ENCODE results near the gene DQX1.

The DQX1 gene

DNA sequence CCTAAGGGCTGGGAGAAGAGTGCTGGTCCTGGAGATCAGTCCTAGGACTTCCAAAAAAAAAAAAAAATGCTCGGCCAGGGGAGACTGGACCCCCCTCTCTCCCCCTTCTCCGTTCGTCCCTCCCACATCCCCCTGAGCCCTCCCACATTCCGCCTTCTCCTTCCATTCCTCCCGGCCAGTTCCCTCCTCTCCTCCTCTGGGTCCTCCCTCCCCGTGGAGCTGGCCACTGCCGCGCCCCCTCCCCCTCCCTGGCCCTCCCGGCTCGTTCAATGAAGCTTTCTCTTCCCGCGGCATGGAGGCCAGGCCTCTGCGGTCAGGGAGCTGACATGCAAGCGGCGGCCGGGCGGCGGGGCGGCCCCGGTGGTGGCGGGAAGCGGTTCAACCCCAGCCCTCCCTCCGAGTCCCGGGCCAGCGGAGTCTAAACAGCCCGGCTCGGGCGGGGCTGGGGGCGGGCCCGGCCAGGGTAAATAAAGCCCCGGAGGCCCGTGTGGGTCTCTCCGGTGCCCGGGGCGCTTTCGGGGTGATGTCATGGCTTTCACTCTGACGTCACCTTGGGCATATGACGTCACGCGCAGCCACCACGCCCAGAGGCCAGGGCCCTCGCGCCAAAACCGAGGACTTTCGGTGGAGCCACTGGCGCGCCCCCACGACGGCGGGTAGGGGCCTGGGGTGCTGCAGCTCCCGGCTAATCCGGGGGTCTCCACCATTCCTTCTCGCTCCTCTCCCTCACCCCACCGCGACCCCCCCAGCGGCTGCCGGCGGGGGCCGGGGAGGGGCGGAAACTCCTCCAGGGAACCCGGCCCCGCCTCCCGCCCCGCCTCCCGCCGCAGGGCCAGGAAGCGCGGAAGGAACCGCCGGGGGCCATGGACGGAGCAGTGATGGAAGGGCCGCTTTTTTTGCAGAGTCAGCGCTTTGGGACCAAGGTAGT lies 28.1 kb upstream of the DQX1 start, which contains the start of the genes DOK1 and LOXL3:
Gene DOK1 (plus strand): TSS at position 829 of the 928 bp plus-strand sequence. CDS start 35 bp downstream, at position 864.
Gene LOXL3 (minus strand): TSS at position 51 of the 928 bp plus-strand sequence. CDS start 1,308 bp downstream, outside the sequence.
- Histone ChIP-seq H3K27ac (ENCODE audit: low read length) (peak within 1 kb of the TSS; percentile 18), H3K4me1 (ENCODE audit: control insufficient read depth, insufficient read depth, low read length) (peaks cover 31% of the 10 kb centered on the region), H3K9me3 (ENCODE audit: control insufficient read depth in 2 of 2, low read length in 2 of 2) (no peaks in the 10 kb centered on the region), H3K4me3 (ENCODE audit: low read length in 2 of 2) (peak within 1 kb of the TSS; percentile 25 to 85), H3K36me3 (ENCODE audit: control insufficient read depth in 2 of 2, insufficient read depth in 2 of 2, low read length in 2 of 2) (no peaks in the 10 kb centered on the region), H3K9ac (ENCODE audit: low read length in 2 of 2) (peak within 1 kb of the TSS; percentile 16 to 58), H3K27me3 (ENCODE audit: control insufficient read depth in 1 of 2, insufficient read depth in 2 of 2, low read length in 2 of 2) (peaks cover 0 to 14% of the 10 kb centered on the region in 2 donors)

DNA sequence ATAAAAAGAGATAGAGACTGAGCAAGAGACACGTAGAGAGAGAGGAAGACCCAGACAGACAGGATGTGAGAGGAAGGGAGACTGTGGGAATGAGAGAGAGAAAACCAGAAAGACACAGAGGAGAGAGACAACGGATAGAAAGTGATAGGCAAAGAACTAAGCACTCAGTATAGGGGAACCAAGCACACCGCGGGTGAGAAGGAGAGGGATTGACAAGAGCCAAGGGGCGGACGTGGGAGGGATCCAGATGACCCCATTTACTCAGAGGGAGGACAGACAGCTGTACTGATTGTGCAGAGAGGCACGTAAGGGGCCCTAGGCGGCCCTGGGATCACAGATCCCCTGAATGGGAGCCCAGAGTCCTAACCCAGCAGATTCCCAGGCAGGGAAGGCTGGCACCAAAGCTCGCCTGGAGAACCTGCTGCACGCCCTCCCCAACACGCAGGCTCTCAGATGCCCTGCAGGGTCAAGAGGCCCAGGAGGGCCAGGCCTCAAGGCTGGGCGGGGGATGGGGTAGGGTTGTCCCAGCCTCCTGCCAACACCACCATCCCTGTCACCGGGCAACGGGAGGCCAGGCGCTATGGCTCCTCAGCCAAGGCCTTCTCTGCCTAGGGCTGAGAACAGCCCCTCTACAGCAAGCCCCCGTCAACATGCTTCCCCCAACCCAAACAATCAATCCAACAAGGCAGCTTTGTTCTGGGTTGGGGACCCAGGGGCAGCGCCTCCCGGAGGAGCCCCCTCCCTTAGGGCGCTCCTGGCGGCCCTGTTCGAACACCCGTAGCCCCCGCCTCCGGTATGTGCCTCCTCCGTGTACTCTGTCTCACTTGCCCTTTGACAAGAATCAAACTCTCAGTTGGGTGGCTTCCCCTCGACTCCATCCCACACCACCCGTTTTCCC lies 27.1 kb upstream of the DQX1 start:
- Histone ChIP-seq H3K9me3 (ENCODE audit: control insufficient read depth in 2 of 2, low read length in 2 of 2) (no peaks in the 10 kb centered on the region), H3K36me3 (ENCODE audit: control insufficient read depth in 2 of 2, insufficient read depth in 2 of 2, low read length in 2 of 2) (no peaks in the 10 kb centered on the region), H3K27ac (ENCODE audit: low read length) (no peak overlapping the region), H3K9ac (ENCODE audit: low read length in 2 of 2) (peak overlapping the region; percentile 16 to 36), H3K27me3 (ENCODE audit: control insufficient read depth in 1 of 2, insufficient read depth in 2 of 2, low read length in 2 of 2) (peaks cover 0 to 18% of the 10 kb centered on the region in 2 donors), H3K4me3 (ENCODE audit: low read length in 2 of 2) (peak overlapping the region; percentile 25 to 85), H3K4me1 (ENCODE audit: control insufficient read depth, insufficient read depth, low read length) (peaks cover 40% of the 10 kb centered on the region)

DNA sequence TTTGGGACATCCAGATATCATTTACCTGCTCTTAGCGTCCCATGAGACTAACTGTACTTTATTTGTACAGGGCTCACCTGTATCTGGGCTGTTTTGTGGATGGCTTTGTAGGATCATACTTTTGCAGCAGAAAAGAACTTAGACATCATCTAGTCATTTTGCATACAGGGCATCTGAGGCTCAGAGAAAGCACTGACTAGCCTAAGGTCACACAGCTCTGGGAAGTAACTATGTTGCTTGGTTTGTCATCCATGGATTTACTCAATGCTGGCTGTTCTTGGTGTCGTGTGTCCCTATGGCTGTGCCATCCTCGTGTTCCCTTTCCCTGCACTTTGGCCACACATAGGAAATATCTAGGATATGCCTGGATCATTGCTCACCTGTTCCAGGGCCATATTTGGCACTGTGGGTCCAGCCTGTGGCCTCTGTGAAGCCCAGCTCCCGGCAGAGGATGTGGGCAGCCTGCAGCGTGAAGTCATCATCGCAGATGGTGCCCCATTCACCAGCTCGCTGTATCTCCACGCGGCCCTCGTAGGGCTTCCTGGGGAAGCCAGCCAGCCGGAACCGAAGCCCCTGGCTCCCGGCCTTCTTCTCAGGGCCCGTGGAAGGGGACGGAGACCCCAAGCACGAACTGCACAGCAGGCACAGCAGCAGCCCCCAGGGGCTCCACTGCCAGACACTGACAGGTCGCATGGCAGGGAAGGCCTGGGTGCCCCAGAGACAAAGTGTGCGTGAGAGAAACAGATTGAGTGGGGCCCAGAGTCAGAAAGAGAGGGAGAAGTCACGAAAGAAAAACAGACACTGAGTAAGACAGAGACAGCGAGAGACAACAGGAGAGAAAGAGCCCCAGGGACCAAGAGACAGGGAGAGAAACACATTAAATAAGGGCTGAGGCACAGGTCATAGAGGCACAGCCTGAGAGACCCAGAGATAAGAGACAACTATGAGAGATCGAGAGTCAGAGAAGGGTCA lies 26.2 kb upstream of the DQX1 start:
- no peak overlapping the region for H3K9ac ChIP-seq (ENCODE audit: low read length in 2 of 2)
- no peaks in the 10 kb centered on the region for H3K9me3 ChIP-seq (ENCODE audit: control insufficient read depth in 2 of 2, low read length in 2 of 2)
- H3K27ac ChIP-seq (ENCODE audit: low read length) = no peak overlapping the region
- H3K4me3 ChIP-seq (ENCODE audit: low read length in 2 of 2) = no peak overlapping the region
- no peaks in the 10 kb centered on the region for H3K36me3 ChIP-seq (ENCODE audit: control insufficient read depth in 2 of 2, insufficient read depth in 2 of 2, low read length in 2 of 2)
- H3K4me1 ChIP-seq (ENCODE audit: control insufficient read depth, insufficient read depth, low read length) = peaks cover 41% of the 10 kb centered on the region
- H3K27me3 ChIP-seq (ENCODE audit: control insufficient read depth in 1 of 2, insufficient read depth in 2 of 2, low read length in 2 of 2) = peaks cover 0 to 18% of the 10 kb centered on the region in 2 donors

DNA sequence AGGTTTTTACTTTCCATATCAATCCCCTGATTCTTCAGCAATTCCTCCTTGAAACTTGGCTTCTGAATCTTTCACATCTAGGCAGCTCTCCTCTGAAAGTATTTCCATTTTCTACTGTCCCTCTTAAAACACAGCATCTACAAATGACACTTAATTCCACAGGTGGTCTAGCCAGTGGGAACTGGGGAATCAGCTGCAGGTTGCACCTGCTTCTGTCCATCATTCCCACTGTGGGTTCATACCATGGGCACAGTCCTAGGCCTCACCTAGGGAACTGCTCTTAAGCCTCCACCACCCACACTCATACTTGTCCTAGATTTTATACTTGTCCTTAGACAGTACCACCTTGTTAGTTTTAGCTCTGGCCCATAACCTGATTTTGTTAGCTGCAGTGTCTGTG lies 25.5 kb upstream of the DQX1 start:
- H3K4me3 ChIP-seq (ENCODE audit: low read length in 2 of 2) = no peak overlapping the region
- H3K36me3 ChIP-seq (ENCODE audit: control insufficient read depth in 2 of 2, insufficient read depth in 2 of 2, low read length in 2 of 2) = no peaks in the 10 kb centered on the region
- no peak overlapping the region for H3K27ac ChIP-seq (ENCODE audit: low read length)
- H3K27me3 ChIP-seq (ENCODE audit: control insufficient read depth in 1 of 2, insufficient read depth in 2 of 2, low read length in 2 of 2) = peaks cover 0 to 18% of the 10 kb centered on the region in 2 donors
- H3K4me1 ChIP-seq (ENCODE audit: control insufficient read depth, insufficient read depth, low read length) = peaks cover 41% of the 10 kb centered on the region
- H3K9ac ChIP-seq (ENCODE audit: low read length in 2 of 2) = no peak overlapping the region
- H3K9me3 ChIP-seq (ENCODE audit: control insufficient read depth in 2 of 2, low read length in 2 of 2) = no peaks in the 10 kb centered on the region

DNA sequence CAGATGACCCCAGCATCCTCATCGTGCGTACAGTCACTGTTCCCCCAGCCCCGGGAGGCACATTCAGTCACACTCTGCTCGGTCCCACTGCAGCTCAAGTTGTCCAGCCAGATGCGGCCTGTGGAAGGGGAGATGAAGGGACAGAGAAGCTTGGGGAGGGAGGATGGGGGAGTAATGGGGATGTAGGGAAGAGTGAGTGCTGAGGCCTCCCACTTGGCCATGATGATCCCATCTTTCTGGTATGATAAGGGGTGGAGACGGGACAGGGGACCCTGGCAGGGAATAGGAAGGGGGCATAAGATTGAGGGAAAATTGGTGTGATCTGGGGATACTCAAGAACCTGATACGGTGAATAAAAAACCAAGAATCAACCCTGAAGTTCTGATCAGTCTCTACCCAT lies 24.2 kb upstream of the DQX1 start:
- Histone ChIP-seq H3K9ac (ENCODE audit: low read length in 2 of 2) (no peak overlapping the region), H3K27me3 (ENCODE audit: control insufficient read depth in 1 of 2, insufficient read depth in 2 of 2, low read length in 2 of 2) (peaks cover 0 to 21% of the 10 kb centered on the region in 2 donors), H3K4me1 (ENCODE audit: control insufficient read depth, insufficient read depth, low read length) (peaks cover 40% of the 10 kb centered on the region), H3K4me3 (ENCODE audit: low read length in 2 of 2) (peak overlapping the region in 1 of 2 donors; percentile 73), H3K9me3 (ENCODE audit: control insufficient read depth in 2 of 2, low read length in 2 of 2) (no peaks in the 10 kb centered on the region), H3K36me3 (ENCODE audit: control insufficient read depth in 2 of 2, insufficient read depth in 2 of 2, low read length in 2 of 2) (no peaks in the 10 kb centered on the region), H3K27ac (ENCODE audit: low read length) (no peak overlapping the region)

DNA sequence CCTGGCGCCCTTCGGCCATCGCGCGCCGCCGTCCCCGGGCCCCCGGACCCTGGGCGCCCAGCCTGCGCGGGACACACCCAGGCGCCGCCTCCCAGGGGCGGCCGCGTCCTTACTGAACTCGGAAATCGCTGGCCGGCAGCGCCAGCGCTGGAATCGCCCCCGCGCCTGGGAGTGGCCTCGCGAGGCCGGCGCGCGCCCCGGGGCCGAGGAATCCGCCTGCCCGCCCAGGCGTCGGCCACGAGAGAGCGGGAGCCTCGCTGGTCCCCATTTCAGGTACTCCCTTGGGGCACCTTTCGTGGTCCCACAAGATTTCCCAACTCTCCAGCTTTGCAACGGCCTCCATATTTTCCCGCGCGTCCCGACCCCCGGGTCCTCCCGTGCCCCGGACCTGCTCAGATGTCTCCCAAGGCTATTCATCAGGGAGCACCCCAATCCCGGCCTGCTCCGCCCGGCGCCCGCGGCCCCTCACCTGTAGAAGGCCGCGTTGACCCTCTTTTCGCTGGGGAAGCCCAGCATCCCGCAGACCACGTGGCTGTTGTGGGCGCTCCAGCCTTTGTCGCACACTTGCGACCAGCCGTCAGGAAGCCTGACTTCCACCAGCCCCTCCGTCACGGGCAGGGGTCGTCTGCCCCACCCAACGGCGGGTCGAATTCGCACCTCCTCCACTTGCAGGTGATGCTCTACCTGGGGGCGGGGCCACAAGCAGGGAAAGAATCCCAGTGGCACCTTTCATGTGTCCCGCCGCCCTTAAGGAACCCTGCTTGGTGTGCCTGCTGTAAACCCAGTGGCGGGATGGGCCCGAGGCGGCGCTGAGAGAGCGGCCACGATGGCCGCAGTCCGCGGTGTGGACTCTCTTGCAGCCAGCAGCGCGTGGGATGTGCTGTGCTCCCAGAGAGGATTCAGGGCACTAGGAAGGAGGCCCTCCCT lies 23.1 kb upstream of the DQX1 start:
- Histone ChIP-seq H3K27ac (ENCODE audit: low read length) (no peak overlapping the region), H3K9me3 (ENCODE audit: control insufficient read depth in 2 of 2, low read length in 2 of 2) (no peaks in the 10 kb centered on the region), H3K36me3 (ENCODE audit: control insufficient read depth in 2 of 2, insufficient read depth in 2 of 2, low read length in 2 of 2) (no peaks in the 10 kb centered on the region), H3K4me3 (ENCODE audit: low read length in 2 of 2) (peak overlapping the region; percentile 66 to 73), H3K4me1 (ENCODE audit: control insufficient read depth, insufficient read depth, low read length) (peaks cover 32% of the 10 kb centered on the region), H3K27me3 (ENCODE audit: control insufficient read depth in 1 of 2, insufficient read depth in 2 of 2, low read length in 2 of 2) (peaks cover 0 to 21% of the 10 kb centered on the region in 2 donors), H3K9ac (ENCODE audit: low read length in 2 of 2) (peak overlapping the region; percentile 63 to 64)

DNA sequence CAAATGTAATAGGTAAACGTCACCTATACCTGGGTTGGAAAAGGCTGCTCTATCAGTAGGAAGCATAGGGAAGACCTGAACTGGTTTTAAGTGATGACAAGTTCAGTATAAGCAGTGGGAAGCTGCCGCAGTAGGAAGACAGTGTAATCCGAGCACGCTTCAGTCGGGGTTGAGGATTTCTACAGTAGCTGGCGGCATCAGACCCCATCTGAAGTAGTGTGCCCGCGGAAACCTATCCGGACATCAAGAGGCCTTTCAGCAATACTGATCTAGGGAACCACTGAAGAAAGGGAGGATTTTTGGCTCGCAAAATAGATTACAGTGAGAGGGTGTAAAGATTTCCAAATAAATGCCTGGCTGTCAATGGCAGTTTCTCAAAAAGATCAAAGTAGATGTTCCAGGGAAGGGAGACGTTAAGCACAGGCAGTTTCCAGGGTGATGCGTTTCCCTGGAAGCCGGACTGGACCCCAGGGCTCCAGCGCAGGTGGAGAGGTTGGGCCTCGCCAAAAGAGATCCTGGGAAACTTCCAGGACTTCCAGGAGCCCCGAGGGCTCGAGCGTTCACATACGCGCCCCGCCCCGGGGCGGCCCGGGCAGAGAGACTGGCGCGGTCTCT lies 22.4 kb upstream of the DQX1 start:
- Histone ChIP-seq H3K27me3 (ENCODE audit: control insufficient read depth in 1 of 2, insufficient read depth in 2 of 2, low read length in 2 of 2) (peaks cover 0 to 21% of the 10 kb centered on the region in 2 donors), H3K36me3 (ENCODE audit: control insufficient read depth in 2 of 2, insufficient read depth in 2 of 2, low read length in 2 of 2) (no peaks in the 10 kb centered on the region), H3K9me3 (ENCODE audit: control insufficient read depth in 2 of 2, low read length in 2 of 2) (no peaks in the 10 kb centered on the region), H3K4me1 (ENCODE audit: control insufficient read depth, insufficient read depth, low read length) (peaks cover 24% of the 10 kb centered on the region), H3K4me3 (ENCODE audit: low read length in 2 of 2) (peak overlapping the region; percentile 66 to 73), H3K9ac (ENCODE audit: low read length in 2 of 2) (peak overlapping the region; percentile 63 to 64), H3K27ac (ENCODE audit: low read length) (peak overlapping the region; percentile 49)

DNA sequence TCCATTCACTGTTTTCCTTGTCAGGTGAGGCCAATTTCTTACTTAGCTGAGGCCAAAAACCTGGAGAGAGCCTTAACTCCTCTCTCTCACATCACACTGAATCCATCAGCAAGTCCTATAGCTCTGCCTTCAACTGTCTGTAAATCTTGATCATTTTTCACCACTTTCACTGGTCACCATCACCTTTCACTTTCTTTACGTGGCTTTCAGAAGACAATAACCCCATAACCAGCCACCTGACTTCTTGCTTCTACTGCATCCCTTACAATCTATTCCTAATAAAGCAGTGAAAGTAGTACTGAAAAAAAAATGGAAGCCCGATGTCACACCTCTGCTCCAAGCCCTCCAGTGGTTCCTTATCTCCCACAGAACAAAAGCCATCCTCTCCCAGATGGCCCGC lies 20.0 kb upstream of the DQX1 start:
- Histone ChIP-seq H3K9ac (ENCODE audit: low read length in 2 of 2) (no peak overlapping the region), H3K27me3 (ENCODE audit: control insufficient read depth in 1 of 2, insufficient read depth in 2 of 2, low read length in 2 of 2) (peaks cover 0 to 21% of the 10 kb centered on the region in 2 donors), H3K4me3 (ENCODE audit: low read length in 2 of 2) (no peak overlapping the region), H3K9me3 (ENCODE audit: control insufficient read depth in 2 of 2, low read length in 2 of 2) (no peaks in the 10 kb centered on the region), H3K27ac (ENCODE audit: low read length) (no peak overlapping the region), H3K4me1 (ENCODE audit: control insufficient read depth, insufficient read depth, low read length) (peaks cover 16% of the 10 kb centered on the region), H3K36me3 (ENCODE audit: control insufficient read depth in 2 of 2, insufficient read depth in 2 of 2, low read length in 2 of 2) (no peaks in the 10 kb centered on the region)

DNA sequence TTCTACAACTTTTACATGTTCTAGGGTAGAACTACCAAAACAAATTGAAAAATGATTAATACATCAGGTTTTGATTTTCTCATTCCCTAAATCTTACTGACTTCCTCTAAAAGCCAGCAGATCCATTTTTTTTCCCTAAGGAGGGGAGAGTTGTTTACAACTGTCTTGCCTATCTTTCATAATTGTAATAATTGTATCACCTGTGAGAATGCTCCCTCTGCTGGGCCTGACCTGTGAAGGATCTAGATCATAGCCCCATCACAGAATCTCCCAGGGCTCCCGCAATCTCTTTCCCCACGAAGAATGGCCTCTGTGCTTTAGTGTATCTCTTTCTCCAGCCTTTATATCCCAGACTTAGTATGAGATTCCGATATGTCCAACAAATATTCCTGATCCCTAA lies 18.6 kb upstream of the DQX1 start:
- peaks cover 14% of the 10 kb centered on the region for H3K4me1 ChIP-seq (ENCODE audit: control insufficient read depth, insufficient read depth, low read length)
- H3K36me3 ChIP-seq (ENCODE audit: control insufficient read depth in 2 of 2, insufficient read depth in 2 of 2, low read length in 2 of 2) = no peaks in the 10 kb centered on the region
- no peak overlapping the region for H3K27ac ChIP-seq (ENCODE audit: low read length)
- no peaks in the 10 kb centered on the region for H3K9me3 ChIP-seq (ENCODE audit: control insufficient read depth in 2 of 2, low read length in 2 of 2)
- H3K9ac ChIP-seq (ENCODE audit: low read length in 2 of 2) = no peak overlapping the region
- no peak overlapping the region for H3K4me3 ChIP-seq (ENCODE audit: low read length in 2 of 2)
- H3K27me3 ChIP-seq (ENCODE audit: control insufficient read depth in 1 of 2, insufficient read depth in 2 of 2, low read length in 2 of 2) = peaks cover 0 to 12% of the 10 kb centered on the region in 2 donors

Data from stomach smooth muscle (tissue), 2 donors.